HFFc6 (cell line): Measurements from ENCODE around the gene HUNK. TPM values are rescaled to one million over a fixed set of nuclear protein-coding genes. Genes with fewer than 3 reads are reported as not detected.

ENCODE experiments used
- DNase-seq: peaks from one replicate; pipeline ENCODE4 v3.0.0-alpha.2; 2018
- H3K27ac Mint-ChIP-seq: 2 replicates; pipeline ENCODE4 v1.8.0; 2020; ENCODE audit warnings: mild to moderate bottlenecking, mixed read lengths
- H3K27me3 Mint-ChIP-seq: 2 replicates; pipeline ENCODE4 v1.8.0; 2021; ENCODE audit warnings: mild to moderate bottlenecking, moderate library complexity, mixed read lengths; ENCODE audit not compliant: insufficient read depth
- H3K36me3 Mint-ChIP-seq: 2 replicates; pipeline ENCODE4 v1.8.0; 2021; ENCODE audit warnings: low read depth, mixed read lengths
- H3K4me1 Mint-ChIP-seq: 2 replicates; pipeline ENCODE4 v1.8.0; 2020; ENCODE audit warnings: low read depth, mixed read lengths
- H3K4me3 Mint-ChIP-seq: 2 replicates; pipeline ENCODE4 v1.8.0; 2020; ENCODE audit warnings: mild to moderate bottlenecking, moderate library complexity, mixed read lengths
- H3K9me3 Mint-ChIP-seq: 2 replicates; pipeline ENCODE4 v1.8.0; 2020; ENCODE audit warnings: mild to moderate bottlenecking, mixed read lengths
- total RNA-seq, 6 experiments: library from RNA; stranded (reverse); fragmentation: NEBNext Ultra II Directional; extraction: Animal tissue kit (Norgen Biotek cat#: 25700); gene quantifications; 2 replicates in 1 of 6; 3 replicates in 5 of 6; pipeline ENCODE4 v1.2.3, GENCODE V29; 2021
- TF ChIP-seq, protein P1 (sequence below): fragments of 200-600 bp; sonication (generic); IDR thresholded peaks from 2 replicates; pipeline ENCODE4 v1.5.0; 2021; ENCODE audit warnings: antibody characterized with exemption, mild to moderate bottlenecking

Gene HUNK
- total RNA-seq, 6 experiments from 2014 or later: not detected

DNA sequence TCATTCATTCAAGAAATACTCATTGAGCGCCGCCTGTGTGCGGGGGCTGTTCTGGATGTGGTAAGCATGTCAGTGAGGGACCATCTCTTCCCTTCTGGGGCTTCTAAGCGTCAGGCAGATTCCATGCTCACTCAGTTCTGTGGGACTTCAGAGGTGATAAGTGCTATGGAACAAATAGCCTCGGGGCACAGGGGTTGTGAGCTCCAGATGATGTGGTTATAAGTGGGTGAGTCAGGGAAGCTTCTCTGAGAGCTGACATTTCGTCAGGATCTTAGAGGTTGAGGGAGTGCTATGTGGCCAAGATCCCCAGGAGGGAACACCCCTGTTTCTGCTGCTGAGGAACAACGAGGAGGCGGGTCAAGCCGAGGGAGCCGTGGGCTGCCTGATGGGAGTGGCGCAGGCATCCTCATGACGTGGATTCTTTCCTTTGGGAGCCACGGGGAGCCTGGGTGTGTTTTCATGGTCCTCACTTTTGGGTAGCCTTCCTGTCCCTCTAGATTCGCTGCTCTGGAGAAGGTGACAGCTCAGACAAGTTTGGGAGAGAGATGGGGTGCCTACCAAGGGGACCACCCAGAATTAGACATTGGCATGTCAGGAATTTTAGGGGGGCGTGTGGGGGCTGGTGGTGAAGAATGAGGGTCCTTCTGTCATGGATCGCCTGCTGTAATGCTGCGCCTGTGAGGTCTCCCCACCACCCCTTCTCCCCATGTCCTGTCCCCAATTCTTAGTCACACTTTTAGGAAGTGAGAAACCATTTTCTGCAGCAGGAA, 38.5 kb downstream of the HUNK start:
- H3K9me3 Mint-ChIP-seq: peaks cover 41% of the 10 kb centered on the region
- H3K4me1 Mint-ChIP-seq: peaks cover 23% of the 10 kb centered on the region
- H3K36me3 Mint-ChIP-seq: no peaks in the 10 kb centered on the region
- H3K27ac Mint-ChIP-seq: no peak overlapping the region
- TF ChIP-seq, protein P1, sequence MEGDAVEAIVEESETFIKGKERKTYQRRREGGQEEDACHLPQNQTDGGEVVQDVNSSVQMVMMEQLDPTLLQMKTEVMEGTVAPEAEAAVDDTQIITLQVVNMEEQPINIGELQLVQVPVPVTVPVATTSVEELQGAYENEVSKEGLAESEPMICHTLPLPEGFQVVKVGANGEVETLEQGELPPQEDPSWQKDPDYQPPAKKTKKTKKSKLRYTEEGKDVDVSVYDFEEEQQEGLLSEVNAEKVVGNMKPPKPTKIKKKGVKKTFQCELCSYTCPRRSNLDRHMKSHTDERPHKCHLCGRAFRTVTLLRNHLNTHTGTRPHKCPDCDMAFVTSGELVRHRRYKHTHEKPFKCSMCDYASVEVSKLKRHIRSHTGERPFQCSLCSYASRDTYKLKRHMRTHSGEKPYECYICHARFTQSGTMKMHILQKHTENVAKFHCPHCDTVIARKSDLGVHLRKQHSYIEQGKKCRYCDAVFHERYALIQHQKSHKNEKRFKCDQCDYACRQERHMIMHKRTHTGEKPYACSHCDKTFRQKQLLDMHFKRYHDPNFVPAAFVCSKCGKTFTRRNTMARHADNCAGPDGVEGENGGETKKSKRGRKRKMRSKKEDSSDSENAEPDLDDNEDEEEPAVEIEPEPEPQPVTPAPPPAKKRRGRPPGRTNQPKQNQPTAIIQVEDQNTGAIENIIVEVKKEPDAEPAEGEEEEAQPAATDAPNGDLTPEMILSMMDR: no peak
- no peak overlapping the region for H3K4me3 Mint-ChIP-seq
- H3K27me3 Mint-ChIP-seq: peaks cover 6% of the 10 kb centered on the region
- peak; percentile 47 for DNase-seq

DNA sequence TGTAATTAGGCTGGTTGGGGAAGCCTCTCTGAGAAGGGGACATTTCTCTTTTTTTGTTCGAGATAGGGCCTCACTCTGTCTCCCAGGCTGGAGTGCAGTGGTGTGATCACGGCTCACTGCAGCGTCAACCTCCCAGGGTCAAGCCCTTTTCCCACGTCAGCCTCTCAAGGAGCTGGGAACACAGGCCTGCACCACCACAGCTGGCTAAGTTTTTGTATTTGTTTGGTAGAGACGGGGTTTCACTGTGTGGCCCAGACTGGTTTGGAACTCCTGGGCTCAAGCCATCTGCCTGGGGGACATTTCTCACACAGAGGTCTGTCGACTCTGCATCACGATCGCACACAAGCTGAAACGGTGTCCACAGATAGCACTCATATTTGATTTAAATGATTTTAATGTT, 39.7 kb downstream of the HUNK start:
- Mint-ChIP-seq H3K4me1 (peaks cover 19% of the 10 kb centered on the region), H3K36me3 (no peaks in the 10 kb centered on the region), H3K4me3 (no peak overlapping the region), H3K27ac (no peak overlapping the region), H3K27me3 (peaks cover 4% of the 10 kb centered on the region), H3K9me3 (peaks cover 46% of the 10 kb centered on the region)
- DNase-seq: no peak
- TF ChIP-seq, protein P1: no peak

DNA sequence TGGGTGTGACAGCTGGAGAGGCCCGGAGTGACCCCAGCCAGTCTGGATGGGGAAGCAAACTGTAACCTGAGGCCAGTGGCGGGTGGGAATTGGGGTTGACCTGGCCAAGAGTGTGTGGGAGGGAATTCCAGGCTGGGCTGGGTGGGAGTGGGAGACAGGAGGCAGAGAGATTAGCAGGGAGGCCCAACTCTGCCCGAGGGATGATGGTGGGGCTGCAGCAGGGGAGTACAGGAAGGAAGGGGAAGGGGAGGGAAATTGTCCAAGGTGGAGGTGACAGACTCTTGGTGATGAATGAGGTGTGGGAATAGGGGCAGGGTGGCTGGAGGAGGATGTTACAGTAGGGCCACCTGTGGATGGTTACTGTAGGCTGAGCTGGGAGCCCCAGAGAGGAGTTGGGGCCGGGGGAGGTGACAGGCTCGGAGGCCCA, 40.4 kb downstream of the HUNK start:
- DNase-seq: no peak
- Mint-ChIP-seq H3K9me3 (peaks cover 52% of the 10 kb centered on the region), H3K4me3 (no peak overlapping the region), H3K27ac (no peak overlapping the region), H3K27me3 (peaks cover 4% of the 10 kb centered on the region), H3K4me1 (peaks cover 15% of the 10 kb centered on the region), H3K36me3 (no peaks in the 10 kb centered on the region)
- TF ChIP-seq, protein P1: no peak

- TF ChIP-seq, protein P1: no peak
- H3K27ac Mint-ChIP-seq: no peak overlapping the region
- no peak for DNase-seq
- H3K27me3 Mint-ChIP-seq: peaks cover 4% of the 10 kb centered on the region
- peaks cover 4% of the 10 kb centered on the region; the same call in 1 of the 2 replicates for H3K4me1 Mint-ChIP-seq
- no peak overlapping the region for H3K4me3 Mint-ChIP-seq
- peaks cover 58% of the 10 kb centered on the region for H3K9me3 Mint-ChIP-seq
- no peaks in the 10 kb centered on the region for H3K36me3 Mint-ChIP-seq
These were observed 41.7 kb downstream of the HUNK start for GRCh38 chr21:31914472-31914871.

DNA sequence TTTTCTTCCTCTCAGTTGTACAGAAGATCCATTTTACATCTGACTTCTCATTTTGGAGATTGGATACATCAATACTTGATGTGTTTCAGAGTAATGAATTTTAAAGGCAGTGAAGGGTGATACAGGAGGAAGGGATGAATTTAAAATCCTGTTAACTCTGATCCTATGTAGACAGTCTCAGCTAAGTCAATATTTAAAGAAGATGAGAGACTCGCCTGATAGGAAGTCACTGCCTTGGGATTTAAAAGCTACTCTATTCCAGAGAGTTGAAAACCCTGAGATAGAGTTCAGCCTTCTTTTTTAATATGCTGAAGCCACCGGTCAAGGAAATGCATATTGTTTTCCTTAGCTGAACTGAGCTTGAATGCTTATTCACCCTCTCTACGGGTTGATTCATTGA, 42.7 kb downstream of the HUNK start:
- H3K9me3 Mint-ChIP-seq: peaks cover 67% of the 10 kb centered on the region
- H3K4me1 Mint-ChIP-seq: peaks cover 4% of the 10 kb centered on the region; the same call in 1 of the 2 replicates
- TF ChIP-seq, protein P1: no peak
- no peak overlapping the region for H3K4me3 Mint-ChIP-seq
- no peak for DNase-seq
- H3K27me3 Mint-ChIP-seq: peaks cover 4% of the 10 kb centered on the region
- H3K36me3 Mint-ChIP-seq: no peaks in the 10 kb centered on the region
- H3K27ac Mint-ChIP-seq: no peak overlapping the region
